ENCODE measurements around the gene HEPH. TPM values are rescaled to one million over a fixed set of nuclear protein-coding genes. Genes with fewer than 3 reads are reported as not detected.
"Not testable (repeated sequence)": the region's sequence is repeated elsewhere in the genome, so short reads cannot be mapped to it uniquely, and the experiment has no call there.

The HEPH gene, protein sequence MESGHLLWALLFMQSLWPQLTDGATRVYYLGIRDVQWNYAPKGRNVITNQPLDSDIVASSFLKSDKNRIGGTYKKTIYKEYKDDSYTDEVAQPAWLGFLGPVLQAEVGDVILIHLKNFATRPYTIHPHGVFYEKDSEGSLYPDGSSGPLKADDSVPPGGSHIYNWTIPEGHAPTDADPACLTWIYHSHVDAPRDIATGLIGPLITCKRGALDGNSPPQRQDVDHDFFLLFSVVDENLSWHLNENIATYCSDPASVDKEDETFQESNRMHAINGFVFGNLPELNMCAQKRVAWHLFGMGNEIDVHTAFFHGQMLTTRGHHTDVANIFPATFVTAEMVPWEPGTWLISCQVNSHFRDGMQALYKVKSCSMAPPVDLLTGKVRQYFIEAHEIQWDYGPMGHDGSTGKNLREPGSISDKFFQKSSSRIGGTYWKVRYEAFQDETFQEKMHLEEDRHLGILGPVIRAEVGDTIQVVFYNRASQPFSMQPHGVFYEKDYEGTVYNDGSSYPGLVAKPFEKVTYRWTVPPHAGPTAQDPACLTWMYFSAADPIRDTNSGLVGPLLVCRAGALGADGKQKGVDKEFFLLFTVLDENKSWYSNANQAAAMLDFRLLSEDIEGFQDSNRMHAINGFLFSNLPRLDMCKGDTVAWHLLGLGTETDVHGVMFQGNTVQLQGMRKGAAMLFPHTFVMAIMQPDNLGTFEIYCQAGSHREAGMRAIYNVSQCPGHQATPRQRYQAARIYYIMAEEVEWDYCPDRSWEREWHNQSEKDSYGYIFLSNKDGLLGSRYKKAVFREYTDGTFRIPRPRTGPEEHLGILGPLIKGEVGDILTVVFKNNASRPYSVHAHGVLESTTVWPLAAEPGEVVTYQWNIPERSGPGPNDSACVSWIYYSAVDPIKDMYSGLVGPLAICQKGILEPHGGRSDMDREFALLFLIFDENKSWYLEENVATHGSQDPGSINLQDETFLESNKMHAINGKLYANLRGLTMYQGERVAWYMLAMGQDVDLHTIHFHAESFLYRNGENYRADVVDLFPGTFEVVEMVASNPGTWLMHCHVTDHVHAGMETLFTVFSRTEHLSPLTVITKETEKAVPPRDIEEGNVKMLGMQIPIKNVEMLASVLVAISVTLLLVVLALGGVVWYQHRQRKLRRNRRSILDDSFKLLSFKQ
- under 0.01 TPM for total RNA-seq

DNA sequence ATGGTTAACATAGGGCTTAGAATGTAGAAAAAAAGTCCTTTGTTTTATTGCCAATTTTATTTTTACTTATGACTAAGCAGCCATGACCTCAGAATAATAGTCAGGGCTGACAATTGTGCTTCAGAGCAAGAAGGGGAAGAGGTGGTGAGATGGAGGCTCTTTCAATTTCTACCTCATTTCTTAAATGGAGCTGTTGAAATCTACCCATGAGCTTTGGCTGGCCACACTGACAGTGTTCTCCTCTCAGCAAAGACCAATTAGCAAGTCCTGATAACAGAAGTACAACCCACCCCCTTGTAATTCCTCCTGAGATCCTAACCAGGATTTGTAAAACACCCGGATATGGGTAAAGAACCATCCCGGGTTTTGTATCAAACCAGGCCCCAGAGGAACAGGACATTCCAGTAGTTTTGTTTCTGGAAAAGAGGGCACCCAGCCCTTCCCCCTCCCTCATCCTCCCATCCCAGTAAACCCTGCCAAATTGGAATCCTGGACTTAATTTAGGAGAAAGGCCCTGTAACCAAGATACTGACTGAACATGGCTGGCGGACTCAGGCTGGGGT, at the start of gene HEPH:
HEPH (plus strand) TSS at position 399 of the 563 bp plus-strand sequence. CDS start 6,324 bp downstream, outside the sequence.
- DNase-seq (ENCODE audit: low read depth in 2 of 3, low spot score in 2 of 3) = no peak

DNA sequence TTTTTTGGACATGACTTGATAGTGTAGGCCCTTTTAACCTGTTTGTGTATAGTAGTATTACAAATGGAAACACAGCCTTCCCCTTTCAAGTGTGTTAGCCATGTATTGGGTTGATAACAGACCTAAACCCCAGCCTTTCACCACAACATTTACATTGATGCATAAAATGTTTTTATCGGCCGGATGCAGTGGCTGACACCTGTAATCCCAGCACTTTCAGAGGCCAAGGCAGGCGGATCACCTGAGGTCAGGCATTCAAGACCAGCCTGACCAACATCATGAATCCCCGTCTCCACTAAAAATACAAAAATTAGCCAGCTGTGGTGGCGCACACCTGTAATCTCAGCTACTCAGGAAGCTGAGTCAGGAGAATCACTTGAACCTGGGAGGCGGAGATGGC, 45.3 kb upstream of the HEPH start:
- not testable (repeated sequence) for DNase-seq (ENCODE audit: low read depth in 2 of 3, low spot score in 2 of 3)

DNA sequence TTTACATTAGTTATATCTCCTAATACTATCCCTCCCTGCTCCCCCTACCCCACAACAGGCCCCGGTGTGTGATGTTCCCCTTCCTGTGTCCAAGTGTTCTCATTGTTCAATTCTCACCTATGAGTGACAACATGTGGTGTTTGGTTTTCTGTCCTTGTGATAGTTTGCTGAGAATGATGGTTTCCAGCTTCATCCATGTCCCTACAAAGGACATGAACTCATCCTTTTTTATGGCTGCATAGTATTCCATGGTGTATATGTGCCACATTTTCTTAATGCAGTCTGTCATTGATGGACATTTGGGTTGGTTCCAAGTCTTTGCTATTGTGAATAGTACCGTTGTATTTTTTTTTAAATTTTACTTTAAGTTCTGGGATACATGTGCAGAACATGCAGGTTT, 42.7 kb upstream of the HEPH start:
- not testable (repeated sequence) for DNase-seq (ENCODE audit: low read depth in 2 of 3, low spot score in 2 of 3)

DNA sequence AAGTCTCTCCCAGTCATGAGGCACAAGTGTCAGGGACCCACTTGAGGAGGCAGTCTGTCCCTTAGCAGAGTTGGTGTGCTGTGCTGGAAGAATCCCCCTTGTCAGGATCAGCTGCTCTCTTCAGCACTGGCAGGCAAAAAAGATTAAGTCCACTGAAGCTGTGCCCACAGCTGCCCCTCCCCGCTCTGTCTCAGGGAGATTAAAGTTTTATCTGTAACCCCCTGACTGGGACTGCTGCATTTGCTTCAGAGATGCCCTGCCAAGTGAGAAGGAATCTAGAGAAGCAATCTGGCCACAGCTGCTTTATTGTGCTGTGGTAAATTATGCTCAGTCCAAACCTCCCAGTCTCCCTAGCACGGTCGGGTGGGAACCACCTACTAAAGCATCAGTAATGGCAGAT, 37.4 kb upstream of the HEPH start:
- DNase-seq (ENCODE audit: low read depth in 2 of 3, low spot score in 2 of 3) = peak in 2 of 3 donors; percentile 16 to 24

DNA sequence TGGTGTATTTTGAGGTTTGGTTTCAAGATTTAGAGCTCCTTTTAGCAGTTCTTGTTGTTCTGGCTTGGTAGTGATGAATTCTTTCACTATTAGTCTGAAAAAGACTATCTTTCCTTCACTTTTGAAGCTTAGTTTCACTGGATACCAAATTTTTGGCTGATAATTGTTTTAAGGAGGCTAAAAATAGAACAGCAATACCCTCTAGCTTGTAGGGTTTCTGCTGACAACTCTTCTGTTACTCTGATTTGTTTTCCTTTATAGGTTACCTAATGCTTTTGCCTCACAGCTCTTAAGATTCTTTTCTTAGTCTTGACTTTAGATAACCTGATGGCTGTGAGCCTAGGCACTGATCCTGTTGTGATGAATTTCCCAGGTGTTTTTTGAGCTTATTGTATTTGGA, 33.6 kb upstream of the HEPH start:
- no peak for DNase-seq (ENCODE audit: low read depth in 2 of 3, low spot score in 2 of 3)

DNA sequence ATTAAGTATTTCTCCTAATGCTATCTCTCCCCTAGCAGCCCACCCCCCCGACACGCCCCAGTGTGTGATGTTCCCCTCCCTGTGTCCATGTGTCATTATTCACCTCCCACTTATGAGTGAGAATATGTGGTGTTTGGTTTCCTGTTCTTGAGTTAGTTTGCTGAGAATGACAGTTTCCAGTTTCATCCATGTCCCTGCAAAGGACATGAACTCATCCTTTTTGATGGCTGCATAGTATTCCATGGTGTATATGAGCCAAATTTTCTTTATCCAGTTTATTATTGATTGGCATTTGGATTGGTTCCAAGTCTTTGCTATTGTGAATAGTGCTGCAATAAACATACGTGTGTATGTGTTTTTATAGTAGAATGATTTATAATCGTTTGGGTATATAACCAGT, 28.8 kb upstream of the HEPH start:
- not testable (repeated sequence) for DNase-seq (ENCODE audit: low read depth in 2 of 3, low spot score in 2 of 3)

DNA sequence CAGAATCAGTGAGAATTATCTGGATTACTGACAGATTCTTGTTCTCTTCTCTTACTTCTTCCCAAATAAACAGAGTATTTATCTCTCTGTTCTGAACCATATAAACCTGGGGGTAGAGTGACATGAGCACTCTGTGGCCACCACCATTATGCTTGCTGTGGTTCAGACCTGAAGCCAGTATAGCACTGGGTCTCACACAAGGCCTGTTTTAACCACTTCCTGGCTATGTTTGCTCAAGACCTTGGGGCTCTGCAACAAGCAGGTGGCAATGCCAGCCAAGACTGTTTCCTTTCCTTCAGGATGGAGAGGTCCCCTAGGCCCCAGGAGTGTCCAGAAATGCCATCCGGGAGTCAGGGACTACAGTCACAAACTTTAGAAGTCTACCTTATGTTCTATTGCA, 21.7 kb upstream of the HEPH start:
- DNase-seq (ENCODE audit: low read depth in 2 of 3, low spot score in 2 of 3) = no peak

DNA sequence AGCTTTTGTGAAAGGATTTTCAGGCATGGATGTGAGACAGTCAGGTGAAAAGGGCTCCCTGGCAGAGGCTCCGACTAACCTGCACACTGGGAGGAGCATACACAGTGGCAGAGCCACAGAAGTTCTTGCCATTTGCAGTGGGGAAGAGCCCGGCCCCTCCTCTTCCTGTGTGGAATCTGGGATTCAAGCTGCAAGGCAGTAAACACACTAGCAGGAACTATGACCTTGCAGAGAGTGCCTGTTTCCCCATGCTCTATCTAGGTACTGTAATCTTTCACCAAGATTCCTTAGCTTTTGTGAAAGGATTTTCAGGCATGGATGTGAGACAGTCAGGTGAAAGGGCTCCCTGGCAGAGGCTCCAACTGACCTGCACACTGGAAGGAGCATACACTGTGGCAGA, 19.8 kb upstream of the HEPH start:
- no peak for DNase-seq (ENCODE audit: low read depth in 2 of 3, low spot score in 2 of 3)

DNA sequence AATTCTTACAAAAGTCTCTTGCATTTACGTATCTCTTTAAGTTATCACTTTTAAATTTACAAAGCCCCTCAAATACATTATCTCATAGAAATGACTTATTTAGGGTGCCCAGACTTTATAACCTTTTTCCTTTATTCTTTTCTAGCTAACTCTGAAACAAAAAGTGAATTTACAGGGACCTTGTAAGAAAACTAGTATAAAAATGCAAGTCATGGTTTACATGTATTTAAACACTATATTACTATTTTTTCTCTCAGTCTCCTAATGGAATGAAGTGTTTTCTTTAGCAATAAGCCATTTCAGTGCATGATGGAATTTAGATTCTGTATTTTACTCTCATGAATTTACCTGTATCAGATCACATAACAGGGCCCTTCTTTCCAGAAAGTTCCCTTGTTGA, 14.5 kb upstream of the HEPH start:
- DNase-seq (ENCODE audit: low read depth in 2 of 3, low spot score in 2 of 3) = no peak

DNA sequence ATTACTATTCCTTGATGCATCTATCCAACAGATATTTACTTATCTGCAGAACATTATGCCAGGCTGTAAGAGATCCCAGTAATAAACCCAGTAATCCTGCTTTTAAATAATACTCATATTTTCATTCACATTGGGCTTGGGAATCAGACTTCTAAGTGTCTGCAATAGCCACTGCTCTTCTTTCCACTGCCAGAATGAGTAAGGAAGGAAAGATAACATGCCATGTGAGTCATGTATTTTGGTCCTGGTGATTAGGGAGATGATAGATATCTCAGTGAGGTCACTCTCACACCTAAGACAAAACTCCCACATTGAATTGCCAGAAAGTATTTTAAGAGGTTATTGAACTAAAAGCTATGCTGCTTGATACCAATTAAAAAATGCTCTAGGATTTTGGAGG, 13.9 kb upstream of the HEPH start:
- DNase-seq (ENCODE audit: low read depth in 2 of 3, low spot score in 2 of 3) = no peak

DNA sequence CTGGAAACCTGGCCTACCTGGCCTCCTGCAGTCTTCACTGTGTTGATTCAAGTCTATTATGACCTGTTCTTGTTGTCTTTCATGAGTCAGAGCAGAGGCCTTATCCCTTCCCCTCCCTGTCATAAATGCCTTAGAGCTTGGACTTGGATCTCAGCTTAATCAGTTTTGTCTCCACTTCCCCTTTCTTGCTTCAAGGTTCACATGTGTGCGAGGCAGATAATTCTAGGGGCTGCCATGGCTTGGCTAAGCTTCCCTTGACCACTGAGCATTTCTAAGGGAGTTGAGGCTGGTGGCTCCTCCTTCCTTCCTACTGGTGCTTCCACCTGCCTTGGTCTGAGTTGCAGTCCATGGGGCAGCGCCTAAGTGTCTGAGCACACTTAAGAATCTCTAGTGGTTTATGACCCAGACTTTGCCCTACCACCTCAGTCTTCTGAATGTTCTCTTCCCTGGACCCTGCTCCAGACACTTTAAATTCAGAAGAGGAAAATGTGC, 1.7 kb upstream of the HEPH start:
- DNase-seq (ENCODE audit: low read depth in 2 of 3, low spot score in 2 of 3) = peak in 2 of 3 donors; percentile 54 to 79

DNA sequence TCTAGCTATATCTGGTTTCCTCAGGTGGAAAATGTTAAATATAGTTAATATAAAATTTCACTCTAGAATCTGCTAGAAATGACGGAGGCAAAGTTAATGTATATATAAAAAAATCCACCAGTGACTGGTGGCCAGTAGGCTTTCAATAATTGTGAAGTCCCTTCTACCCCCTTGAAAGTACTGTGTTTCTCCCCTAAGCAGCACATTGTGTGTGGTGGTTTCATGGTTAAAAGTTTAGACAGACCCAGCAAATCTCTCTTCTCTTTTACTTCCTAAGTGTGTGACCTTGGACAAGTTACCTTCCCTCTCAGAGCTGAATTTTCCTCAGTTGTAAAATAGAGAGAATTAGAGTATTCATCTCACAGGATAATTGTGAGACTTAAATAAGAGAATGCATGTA, 600 bp upstream of the HEPH start:
- DNase-seq (ENCODE audit: low read depth in 2 of 3, low spot score in 2 of 3) = no peak

DNA sequence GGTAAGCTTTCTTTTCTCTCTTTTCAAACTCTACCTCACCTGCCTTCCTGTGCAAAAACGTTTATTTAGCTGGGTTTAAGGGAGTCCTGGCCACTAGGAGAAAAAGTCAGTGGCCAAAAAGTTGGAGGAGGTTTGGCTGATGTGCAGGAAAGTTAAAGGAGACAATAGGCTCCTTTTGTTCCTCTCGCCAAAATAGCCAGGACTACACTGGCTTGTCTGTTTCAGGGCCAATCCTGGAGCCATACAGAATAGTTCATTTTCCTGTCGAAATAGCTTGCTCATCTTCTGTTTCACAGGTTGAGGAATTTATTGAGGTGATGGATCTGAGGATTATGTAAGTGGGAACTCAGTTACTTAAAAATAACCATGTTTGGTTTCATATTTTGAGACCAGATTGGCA, 423 bp downstream of the HEPH start:
- DNase-seq (ENCODE audit: low read depth in 2 of 3, low spot score in 2 of 3) = no peak

DNA sequence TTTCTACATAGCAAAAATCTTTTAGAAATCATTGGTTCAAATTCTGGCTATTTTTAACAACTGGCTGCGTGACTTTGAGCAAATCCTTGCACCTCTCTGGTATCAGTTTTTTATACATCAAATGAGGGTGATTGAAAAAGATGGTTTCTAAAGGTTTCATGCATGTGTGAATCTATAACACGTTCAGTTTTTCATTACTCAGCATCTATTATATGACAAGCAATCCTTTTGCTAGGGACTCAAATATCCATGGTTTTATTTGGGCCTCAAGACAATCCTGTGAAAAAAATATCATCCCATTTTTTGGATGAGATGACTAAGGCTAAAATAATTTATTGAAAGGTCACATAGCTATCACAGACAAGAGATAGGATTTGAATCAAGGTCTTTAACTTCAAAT, 884 bp downstream of the HEPH start:
- DNase-seq (ENCODE audit: low read depth in 2 of 3, low spot score in 2 of 3) = no peak

DNA sequence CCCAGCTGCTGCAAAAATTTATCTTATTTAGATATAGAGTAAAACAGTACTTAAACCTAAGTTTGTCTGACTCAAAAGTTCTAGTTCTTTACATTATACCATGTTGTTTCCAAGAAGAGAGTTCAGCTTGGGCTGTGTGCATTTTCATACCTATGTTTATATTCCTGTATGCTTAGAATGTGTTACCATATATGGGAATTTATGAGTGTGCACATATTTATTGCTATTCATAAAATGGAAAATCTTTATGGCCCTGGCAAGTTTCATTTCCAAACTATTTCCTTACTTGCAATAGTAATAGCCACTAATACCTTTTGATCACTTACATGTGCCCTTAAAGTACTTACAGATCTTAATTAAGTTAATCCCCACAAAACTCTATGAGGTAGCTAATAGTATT, 2.6 kb downstream of the HEPH start:
- no peak for DNase-seq (ENCODE audit: low read depth in 2 of 3, low spot score in 2 of 3)

DNA sequence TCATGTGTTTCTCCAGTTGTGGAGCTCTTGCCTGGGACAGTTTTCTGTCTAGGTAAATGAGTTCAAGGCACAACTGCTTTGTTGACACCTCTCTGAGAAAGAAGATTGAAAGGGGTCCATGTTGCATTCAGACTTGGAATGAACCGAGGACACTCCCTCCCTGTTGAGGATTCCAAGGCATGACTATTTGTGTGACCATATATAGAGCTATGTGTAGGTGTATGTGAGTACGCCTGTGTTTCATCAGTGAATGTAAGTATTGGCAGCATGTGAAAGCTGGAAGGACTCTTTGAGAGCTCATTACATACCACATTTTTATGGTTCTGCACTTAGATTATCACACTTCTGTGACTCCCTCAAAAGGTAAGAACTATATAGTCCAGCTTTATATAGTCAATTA, 3.4 kb downstream of the HEPH start:
- DNase-seq (ENCODE audit: low read depth in 2 of 3, low spot score in 2 of 3) = no peak

DNA sequence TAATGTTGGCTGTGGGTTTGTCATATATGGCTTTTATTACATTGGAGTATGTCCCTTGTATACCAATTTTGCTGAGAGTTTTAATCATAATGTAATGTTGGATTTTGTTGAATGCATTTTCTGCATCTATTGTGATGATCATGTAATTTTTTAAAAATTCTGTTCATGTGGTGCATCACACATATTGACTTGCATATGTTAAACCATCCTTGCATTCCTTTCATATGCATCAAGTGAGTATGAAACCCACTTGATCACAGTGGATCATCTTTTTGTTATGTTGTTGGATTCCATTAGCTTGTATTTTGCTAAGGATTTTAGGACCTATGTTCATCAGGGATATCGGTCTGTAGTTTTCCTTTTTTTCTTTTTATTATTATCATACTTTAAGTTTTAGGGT, 12.1 kb downstream of the HEPH start:
- DNase-seq (ENCODE audit: low read depth in 2 of 3, low spot score in 2 of 3) = no peak

DNA sequence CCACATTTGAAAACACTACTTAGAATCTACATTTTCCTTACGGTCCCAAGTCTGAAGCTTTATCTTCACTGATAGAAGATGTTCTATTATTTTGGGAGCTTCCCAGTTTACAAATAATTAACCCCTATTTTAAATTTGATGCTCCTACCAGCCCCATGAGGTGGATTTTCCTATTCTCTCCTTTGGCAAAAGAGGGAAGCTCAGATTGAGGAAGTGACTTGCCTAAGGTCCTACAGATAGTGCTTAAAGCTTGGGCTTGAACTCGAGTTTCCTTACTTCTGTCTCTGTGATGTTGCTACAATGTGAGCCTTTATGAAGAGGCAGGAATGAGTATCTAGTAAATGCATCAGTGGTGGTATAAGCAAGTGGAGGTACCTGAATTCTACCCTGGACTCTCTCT, 27.5 kb downstream of the HEPH start:
- DNase-seq (ENCODE audit: low read depth in 2 of 3, low spot score in 2 of 3) = no peak

DNA sequence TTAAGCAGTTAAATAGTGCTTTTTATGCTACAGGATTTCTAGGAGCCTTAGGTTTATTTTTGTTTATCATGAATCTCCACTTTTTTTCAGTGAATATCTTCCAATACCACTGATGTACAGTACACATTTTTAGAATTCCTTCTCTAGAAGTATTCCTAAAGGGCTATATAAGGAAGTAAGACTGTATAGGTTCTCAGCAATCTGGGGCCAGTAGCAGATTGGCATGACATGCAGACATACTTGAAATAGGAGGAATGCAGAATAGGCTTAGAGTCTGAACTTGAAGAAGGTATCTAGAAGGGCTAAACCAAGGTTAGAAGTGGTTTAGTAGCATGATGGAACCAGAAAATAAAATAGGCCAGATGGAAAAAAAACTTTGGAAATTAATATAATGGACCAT, 29.8 kb downstream of the HEPH start:
- no peak for DNase-seq (ENCODE audit: low read depth in 2 of 3, low spot score in 2 of 3)

DNA sequence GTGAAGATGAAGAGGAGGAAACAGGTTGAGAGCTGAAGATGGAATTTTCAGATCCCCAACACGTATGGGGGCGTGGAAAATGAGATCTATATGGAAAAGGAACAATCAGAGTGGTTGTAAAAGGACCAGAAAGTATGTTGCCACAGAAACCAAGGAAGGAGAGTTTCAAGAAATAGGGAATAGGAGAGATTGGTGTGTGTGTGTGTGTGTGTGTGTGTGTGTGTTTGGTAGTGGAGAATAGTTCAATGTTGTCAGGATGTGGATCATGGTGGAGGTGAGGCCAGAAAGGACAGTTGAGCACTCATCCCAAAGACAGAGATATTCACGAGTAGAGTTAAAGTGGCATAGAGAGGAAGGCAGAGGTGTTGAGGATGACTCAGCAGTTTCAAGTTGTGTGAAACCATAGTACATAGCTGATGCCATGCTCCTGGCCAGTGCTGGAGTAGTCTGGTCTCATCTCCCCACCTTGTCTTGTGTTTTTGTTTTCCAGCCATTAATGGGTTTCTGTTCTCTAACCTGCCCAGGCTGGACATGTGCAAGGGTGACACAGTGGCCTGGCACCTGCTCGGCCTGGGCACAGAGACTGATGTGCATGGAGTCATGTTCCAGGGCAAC, 36.1 kb downstream of the HEPH start:
- peak in 1 of 3 donors; percentile 31 for DNase-seq (ENCODE audit: low read depth in 2 of 3, low spot score in 2 of 3)

All from hematopoietic multipotent progenitor cell (in vitro differentiated cells).